ENCODE measurements around the gene EIF4A2.

DNA sequence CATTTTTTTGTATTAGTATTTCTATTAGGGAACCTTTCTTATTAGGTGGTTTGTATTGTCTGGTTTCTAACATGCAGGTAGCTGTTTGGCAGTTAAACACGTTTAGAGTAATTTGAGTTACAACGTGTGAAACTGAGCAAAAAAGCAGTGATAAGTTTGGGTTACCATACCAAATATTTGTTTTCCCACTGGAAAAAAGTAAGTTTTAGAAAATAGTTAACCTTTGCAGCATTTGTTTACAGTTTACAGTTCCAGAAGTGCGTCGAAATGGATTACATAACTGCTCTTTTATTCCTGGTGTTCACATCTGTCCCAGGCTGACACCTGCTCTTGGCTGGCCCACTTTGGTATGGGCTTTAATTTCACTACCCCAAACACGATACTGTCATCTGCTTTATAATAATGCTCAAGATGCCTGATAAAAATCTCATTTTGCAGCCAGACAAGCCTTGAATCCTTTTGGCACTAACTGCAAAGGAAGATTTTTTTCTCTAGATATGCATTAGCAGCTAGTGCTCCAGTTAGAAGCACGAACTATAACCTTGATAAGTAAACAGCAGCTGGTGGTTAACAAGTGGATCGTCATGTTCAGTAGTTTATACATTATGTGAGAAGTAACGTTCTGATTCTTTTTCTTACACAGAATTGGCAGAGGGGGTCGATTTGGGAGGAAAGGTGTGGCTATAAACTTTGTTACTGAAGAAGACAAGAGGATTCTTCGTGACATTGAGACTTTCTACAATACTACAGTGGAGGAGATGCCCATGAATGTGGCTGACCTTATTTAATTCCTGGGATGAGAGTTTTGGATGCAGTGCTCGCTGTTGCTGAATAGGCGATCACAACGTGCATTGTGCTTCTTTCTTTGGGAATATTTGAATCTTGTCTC lies 5.3 kb downstream of the EIF4A2 start:
- TF ChIP-seq, protein P1, sequence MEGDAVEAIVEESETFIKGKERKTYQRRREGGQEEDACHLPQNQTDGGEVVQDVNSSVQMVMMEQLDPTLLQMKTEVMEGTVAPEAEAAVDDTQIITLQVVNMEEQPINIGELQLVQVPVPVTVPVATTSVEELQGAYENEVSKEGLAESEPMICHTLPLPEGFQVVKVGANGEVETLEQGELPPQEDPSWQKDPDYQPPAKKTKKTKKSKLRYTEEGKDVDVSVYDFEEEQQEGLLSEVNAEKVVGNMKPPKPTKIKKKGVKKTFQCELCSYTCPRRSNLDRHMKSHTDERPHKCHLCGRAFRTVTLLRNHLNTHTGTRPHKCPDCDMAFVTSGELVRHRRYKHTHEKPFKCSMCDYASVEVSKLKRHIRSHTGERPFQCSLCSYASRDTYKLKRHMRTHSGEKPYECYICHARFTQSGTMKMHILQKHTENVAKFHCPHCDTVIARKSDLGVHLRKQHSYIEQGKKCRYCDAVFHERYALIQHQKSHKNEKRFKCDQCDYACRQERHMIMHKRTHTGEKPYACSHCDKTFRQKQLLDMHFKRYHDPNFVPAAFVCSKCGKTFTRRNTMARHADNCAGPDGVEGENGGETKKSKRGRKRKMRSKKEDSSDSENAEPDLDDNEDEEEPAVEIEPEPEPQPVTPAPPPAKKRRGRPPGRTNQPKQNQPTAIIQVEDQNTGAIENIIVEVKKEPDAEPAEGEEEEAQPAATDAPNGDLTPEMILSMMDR (optimal IDR thresholded peaks at IDR 0.05 in 1 of 3, IDR thresholded peaks at IDR 0.05 in 1 of 3, conservative IDR thresholded peaks at IDR 0.05 in 1 of 3; ENCODE audit: extremely low read depth in 1 of 3, insufficient read depth in 2 of 3, low read length in 3 of 3) = no peak
- no peak for TF ChIP-seq EZH2 (IDR thresholded peaks at IDR 0.05; ENCODE audit: low read length)
